Left cardiac atrium (tissue), 4 donors: ENCODE results near the gene TMEM209. TPM values are rescaled to one million over a fixed set of nuclear protein-coding genes. Genes with fewer than 3 reads are reported as not detected.
A peak's percentile ranks its signal among the peaks of the same experiment; 100 is the strongest.

Experiments used
- ATAC-seq, 2 donors: fragments of 200-7000 bp; cut with Tn5 transposase; one replicate each; pipeline ENCODE4 v1.9.1; 2020; ENCODE audit warnings: mild to moderate bottlenecking in 2 of 2, moderate library complexity in 2 of 2
- DNase-seq: peaks from one replicate; pipeline ENCODE4 v3.0.0-alpha.2; 2020
- intact Hi-C, 2 donors: fragments of 100-400 bp; cut with DNase I; formaldehyde crosslinking; loops; one replicate each; pipeline versions ENCODE4 v1.14.1 to v1.15.1; 2022 to 2023
- total RNA-seq, 2 donors: library from RNA; stranded (reverse); fragmentation: NEBNext Ultra II Directional; extraction: Animal tissue kit (Norgen Biotek cat#: 25700); gene quantifications; one replicate each; pipeline ENCODE4 v1.2.1, GENCODE V29; 2021
- donor health status: DM: no; HTN: yes; CAD: no.
- donor health status: DM: no; HTN: yes; CAD: no; lungs with severe emphysema.
- donor health status: DM: yes; HTN: yes; CAD: no.
- donor health status: Dilated cardiomyopathy.

TMEM209 gene
- total RNA-seq, 2 donors from 2014 or later = 9.4 to 11.2 TPM

- intact Hi-C loops = no loop called here
- DNase-seq (no peak), ATAC-seq (no peak)
These were observed 24.5 kb downstream of the TMEM209 start for GRCh38 chr7:130180571-130181262.

DNA sequence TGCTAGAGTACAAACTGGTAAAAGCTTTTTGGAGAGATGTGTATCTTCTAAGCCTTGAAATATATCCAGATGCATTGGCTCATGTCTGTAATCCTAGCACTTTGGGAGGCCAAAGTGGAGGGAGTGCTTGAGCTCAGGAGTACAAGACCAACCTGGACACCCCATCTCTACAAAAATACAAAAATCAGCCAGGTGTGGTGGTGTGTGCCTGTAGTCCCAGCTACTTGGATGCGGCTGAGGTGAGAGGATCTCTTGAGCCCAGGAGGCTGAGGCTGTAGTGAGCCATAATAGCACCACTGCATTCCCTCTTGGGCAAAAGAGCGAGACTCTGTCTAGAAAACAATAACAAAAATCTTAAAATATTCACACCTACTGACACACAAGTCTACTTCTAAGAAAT, 25.6 kb downstream of the TMEM209 start:
- DNase-seq = no peak
- intact Hi-C loops = no loop called here
- ATAC-seq = no peak

DNA sequence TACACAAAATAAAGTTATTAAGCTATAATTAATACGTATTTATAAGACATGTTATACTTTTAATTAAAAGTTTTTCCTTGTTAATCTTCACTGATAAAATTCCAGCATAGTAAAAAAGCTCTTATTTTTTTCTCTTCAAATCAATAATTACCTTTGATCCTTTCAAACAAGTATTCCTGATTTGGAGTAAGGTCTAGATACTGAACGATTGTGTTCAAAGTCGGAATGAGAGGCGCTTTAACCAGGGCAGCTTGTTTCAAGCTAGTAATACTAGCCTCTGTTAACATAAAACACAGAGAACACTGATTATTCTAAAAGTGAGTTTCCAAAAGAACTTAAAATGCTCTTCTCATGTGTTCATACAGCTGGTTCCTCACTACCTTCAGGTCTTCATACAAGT, 27.0 kb downstream of the TMEM209 start:
- ATAC-seq (no peak), DNase-seq (no peak)
- intact Hi-C loops = no loop called here

GRCh38 chr7:130174237-130174959, 30.8 kb downstream of the TMEM209 start:
- DNase-seq (no peak), ATAC-seq (no peak)
- intact Hi-C loops = no loop called here

DNA sequence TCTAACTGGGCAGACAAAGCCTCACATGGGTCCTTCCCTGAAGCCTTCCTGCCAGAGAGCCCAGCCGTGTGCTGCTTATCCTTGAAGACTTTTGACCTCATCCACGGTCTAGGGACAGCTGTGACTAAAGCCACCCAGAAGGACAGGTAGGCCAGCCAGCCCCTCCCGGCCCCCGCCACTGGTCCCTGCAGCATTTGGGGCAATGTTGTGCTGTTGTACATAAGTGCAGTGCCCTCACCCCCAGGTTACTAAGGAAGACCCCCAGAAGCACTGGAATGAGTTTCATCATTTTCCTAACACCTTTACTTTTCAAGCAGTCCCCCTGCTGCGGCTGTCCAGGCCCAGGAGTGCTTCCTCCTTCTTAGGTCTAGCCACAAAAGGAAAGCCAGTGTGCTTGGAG, 43.0 kb downstream of the TMEM209 start:
- DNase-seq (no peak), ATAC-seq (no peak)
- intact Hi-C loops = no loop called here

- ATAC-seq (no peak), DNase-seq (no peak)
- intact Hi-C loops = no loop called here
These were observed 44.8 kb downstream of the TMEM209 start for GRCh38 chr7:130160455-130160854.

DNA sequence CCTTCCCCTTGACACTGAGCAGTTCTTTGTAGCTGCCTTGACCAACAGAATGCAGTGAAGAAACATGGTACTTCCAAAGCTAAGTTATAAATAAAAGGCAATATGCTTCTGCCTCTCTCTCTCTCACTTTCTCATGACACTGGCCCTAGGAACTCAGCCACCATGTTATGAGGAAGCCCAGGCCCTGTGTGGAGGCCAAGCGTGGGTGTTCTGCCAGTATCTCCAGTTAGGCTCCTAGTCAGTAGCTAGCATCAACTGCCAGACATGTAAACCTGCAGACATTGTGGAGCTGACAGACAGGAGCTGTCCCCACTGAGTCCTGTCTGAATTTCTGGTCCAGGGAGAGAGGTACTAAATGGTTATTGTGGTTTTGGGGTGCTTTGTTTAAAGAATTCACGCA, 45.2 kb downstream of the TMEM209 start:
- intact Hi-C loops = no loop called here
- DNase-seq (no peak), ATAC-seq (no peak)

GRCh38 chr7:130157700-130158099, 47.5 kb downstream of the TMEM209 start:
- no peak for ATAC-seq

DNA sequence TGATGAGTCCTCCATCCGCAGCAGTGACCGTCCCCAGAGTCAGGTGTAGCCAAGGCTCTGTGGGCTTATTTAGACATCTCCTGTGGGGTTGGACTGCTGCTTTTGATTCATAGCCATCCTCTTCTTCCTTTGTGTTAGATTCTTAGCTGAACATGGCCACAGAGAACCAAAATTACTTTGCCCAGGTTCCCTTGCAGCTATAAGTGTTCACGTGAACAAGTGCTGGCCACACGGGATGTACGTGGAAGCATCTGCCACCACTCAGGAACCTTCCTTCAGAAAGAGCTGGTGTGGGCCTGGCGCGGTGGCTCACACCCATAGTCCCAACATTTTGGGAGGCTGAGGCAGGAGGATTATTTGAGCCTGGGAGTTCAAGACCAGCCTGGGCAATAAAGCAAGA, 49.1 kb downstream of the TMEM209 start:
- no peak for ATAC-seq
- intact Hi-C loops = no loop called here
- no peak for DNase-seq

More at GRCh38 chr7:130157700-130158099, 47.5 kb downstream of the TMEM209 start:
- DNase-seq = no peak
- intact Hi-C loops = no loop called here

GRCh38 chr7:130154501-130155317, 50.5 kb downstream of the TMEM209 start:
- peak; percentile 14 to 25 for ATAC-seq
- intact Hi-C loops = no loop called here
- no peak for DNase-seq

DNA sequence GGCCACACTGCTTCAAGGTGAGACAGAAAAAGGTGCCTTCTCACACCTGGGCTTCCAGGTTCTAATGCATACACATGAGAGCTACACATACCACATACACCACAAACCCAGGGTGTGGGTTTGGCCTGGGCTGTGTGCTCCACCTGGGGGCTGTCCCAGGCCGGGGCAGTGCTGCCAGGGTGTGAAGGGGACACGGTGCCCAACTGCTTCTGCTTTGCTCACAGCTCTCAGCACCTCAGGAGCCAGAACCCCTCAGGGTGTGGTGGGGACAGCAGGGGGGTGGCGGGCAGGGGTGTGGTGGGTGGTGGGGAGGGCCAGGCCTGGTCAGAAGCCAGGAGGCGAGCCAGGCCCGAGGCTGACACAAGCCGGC, 51.1 kb downstream of the TMEM209 start:
- DNase-seq = no peak
- intact Hi-C loops = no loop called here
- peak in 1 of 2 donors; percentile 13 for ATAC-seq

DNA sequence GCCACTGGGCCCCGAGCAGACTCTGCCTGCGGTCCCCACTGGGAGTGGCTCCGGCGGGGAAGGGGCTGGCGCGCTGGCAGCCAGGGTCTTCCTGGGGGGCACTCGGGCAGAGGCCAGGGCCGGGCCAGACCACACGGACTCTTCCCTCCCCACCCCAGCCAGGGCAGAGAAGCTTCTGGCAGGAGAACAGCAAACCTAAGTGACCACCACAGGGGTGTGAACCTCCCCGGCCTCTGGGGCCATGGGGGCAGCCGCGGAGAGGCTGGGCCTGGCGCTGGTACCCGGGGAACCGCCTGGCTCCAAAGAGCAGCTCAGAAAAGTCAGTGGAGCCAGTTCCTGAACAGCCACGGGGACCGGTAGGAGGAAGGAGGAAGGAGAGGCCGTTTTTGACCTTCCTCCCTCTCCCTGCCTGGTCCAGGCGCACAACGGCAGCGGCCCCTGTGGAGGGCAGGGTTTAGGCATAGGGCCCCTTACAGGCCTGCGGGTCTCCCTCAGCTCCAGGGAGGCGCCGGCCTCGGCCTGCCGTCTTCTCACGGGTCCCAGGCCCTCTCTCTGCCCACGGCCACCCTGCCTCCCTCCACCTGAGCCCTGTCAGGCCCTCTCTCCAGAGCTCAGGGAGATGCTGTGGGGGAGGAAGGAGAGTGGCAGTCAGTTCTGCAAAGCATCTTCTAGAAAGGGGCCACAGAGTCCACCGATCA, 51.8 kb downstream of the TMEM209 start:
- ATAC-seq (peak in 1 of 2 donors; percentile 8), DNase-seq (no peak)

GRCh38 chr7:130152493-130153210, 52.6 kb downstream of the TMEM209 start:
- DNase-seq (no peak), ATAC-seq (peak; percentile 5 to 17)
- intact Hi-C loops = no loop called here

More for the DNA sequence above, 51.8 kb downstream of the TMEM209 start:
- intact Hi-C loops = no loop called here

GRCh38 chr7:130151591-130152492, 53.4 kb downstream of the TMEM209 start:
- intact Hi-C loops = no loop called here
- DNase-seq (no peak), ATAC-seq (no peak)

DNA sequence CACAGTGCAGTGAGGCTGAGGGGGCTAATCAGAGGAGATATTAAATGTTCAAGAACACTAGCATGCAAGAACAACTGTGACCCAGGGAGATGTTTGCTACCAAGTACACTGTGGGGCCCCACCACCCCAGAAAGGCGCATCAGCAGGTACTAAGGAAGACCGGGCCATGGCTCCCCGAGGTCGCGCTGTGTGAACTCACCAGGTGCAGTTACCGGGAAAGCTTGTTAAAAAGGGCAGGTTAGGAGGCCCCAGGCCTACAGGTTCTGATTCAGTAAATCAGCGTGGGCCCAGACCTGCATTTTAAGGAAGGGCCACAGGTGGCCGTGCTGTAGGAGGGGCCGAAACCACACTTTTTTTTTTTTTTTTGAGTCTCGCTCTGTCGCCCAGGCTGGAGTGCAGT, 54.6 kb downstream of the TMEM209 start:
- no peak for DNase-seq

DNA sequence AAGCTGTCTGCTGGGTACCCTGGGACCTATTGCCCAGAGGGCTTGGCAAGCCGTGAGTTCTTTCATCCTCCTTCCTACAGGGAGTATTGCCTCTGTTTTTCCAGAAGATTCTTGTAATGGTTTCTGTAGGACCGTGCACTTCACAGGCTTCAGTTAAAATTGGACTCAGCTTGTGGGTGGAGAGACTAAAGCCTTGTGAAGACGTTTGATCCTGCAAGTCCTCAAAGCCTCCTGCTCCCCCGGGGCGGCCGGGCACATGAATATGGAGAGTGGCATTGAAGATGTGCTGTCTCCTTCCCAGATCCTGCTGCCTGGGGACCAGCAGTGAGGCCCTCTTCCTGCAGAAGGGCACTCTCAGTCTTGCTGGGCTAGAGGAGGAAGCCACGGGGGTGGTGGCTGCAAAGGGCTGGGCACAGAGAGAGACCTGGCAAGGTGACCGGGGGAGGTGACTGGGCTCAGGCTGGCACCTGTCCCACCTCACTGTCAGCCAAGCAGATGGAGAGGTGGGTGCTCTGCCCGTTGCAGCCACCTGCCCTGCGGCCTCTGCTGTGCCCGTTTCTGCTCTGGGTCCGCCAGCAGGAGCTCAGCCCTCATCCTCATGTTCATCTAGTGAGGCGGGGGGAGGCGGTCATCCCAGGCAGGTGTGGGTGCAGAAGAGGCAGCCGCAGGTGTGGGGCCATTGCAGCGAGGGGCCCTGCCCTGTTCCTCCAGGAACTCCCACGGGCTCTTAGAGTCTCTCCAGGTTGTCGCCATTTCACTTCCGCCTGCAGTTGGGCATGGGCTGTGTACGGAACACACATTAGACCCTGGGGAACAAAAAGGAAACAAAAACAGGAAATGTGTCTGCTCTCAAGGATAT, 55.7 kb downstream of the TMEM209 start:
- DNase-seq (no peak), ATAC-seq (no peak)
- intact Hi-C loops = no loop called here

More for the DNA sequence above, 54.6 kb downstream of the TMEM209 start:
- intact Hi-C loops = no loop called here
- no peak for ATAC-seq

- intact Hi-C loops = no loop called here
- DNase-seq = no peak
- no peak for ATAC-seq
These were observed 56.6 kb downstream of the TMEM209 start for GRCh38 chr7:130148561-130148960.
